KMS-11 (cell line): ENCODE data around the gene SRD5A2.

Experiments used
- H2AFZ ChIP-seq: fragments of 200-600 bp; sonication (generic); 2 replicates; pipeline ENCODE4 v1.6.1; 2016; ENCODE audit warnings: antibody characterized with exemption, mixed run types, low read depth
- H3K27ac ChIP-seq: fragments of 200-600 bp; sonication (generic); 2 replicates; pipeline ENCODE4 v1.6.1; 2016; ENCODE audit warnings: mild to moderate bottlenecking, mixed run types
- H3K27me3 ChIP-seq: fragments of 200-600 bp; sonication (generic); 2 replicates; pipeline ENCODE4 v1.6.1; 2017; ENCODE audit warnings: mild to moderate bottlenecking, low read depth, mixed run types, moderate library complexity; ENCODE audit not compliant: insufficient read depth
- H3K36me3 ChIP-seq: fragments of 200-600 bp; sonication (generic); 2 replicates; pipeline ENCODE4 v1.6.1; 2017; ENCODE audit warnings: mild to moderate bottlenecking, mixed run types; ENCODE audit not compliant: insufficient read depth
- H3K4me1 ChIP-seq: fragments of 200-600 bp; sonication (generic); 2 replicates; pipeline ENCODE4 v1.6.1; 2016; ENCODE audit warnings: mild to moderate bottlenecking, low read depth, mixed run types; ENCODE audit not compliant: poor library complexity, severe bottlenecking
- H3K4me2 ChIP-seq: fragments of 200-600 bp; sonication (generic); 2 replicates; pipeline ENCODE4 v1.7.0; 2016; ENCODE audit warnings: mild to moderate bottlenecking, mixed run types
- H3K4me3 ChIP-seq: fragments of 200-600 bp; sonication (generic); IDR thresholded peaks from 2 replicates; pipeline ENCODE4 v1.6.1; 2017; ENCODE audit warnings: low read depth, low read length, mixed read lengths; ENCODE audit not compliant: insufficient read depth
- H3K79me2 ChIP-seq: fragments of 200-600 bp; sonication (generic); 2 replicates; pipeline ENCODE4 v1.6.1; 2016; ENCODE audit warnings: low read depth, mixed run types; ENCODE audit not compliant: insufficient read depth
- H3K9ac ChIP-seq: fragments of 200-600 bp; sonication (generic); 2 replicates; pipeline ENCODE4 v1.6.1; 2016; ENCODE audit warnings: mild to moderate bottlenecking, mixed run types
- H4K20me1 ChIP-seq: fragments of 200-600 bp; sonication (generic); 2 replicates; pipeline ENCODE4 v1.6.1; 2016; ENCODE audit warnings: mild to moderate bottlenecking, mixed run types; ENCODE audit not compliant: insufficient read depth
- CTCF ChIP-seq: fragments of 200-600 bp; sonication (generic); conservative IDR thresholded peaks from 2 replicates; pipeline ENCODE4 v1.6.1; 2017; ENCODE audit warnings: low read depth, mild to moderate bottlenecking, antibody characterized with exemption, low read length, moderate library complexity, mixed read lengths

SRD5A2 gene

GRCh38 chr2:31483246-31483645, 97.5 kb downstream of the SRD5A2 start:
- Histone ChIP-seq H3K4me3 (no peak overlapping the region), H2AFZ (no peak overlapping the region), H3K4me1 (peaks cover 1% of the 10 kb centered on the region), H4K20me1 (no peaks in the 10 kb centered on the region), H3K27me3 (no peaks in the 10 kb centered on the region), H3K9ac (no peak overlapping the region), H3K27ac (no peak overlapping the region), H3K79me2 (no peaks in the 10 kb centered on the region), H3K36me3 (no peaks in the 10 kb centered on the region), H3K4me2 (no peak overlapping the region)
- TF ChIP-seq CTCF, result no peak

- no peak overlapping the region for H3K27ac ChIP-seq
- H3K4me1 ChIP-seq, result peaks cover 5% of the 10 kb centered on the region
- TF ChIP-seq CTCF, result no peak
- H3K4me3 ChIP-seq, result no peak overlapping the region
- H3K36me3 ChIP-seq, result no peaks in the 10 kb centered on the region
- H3K4me2 ChIP-seq, result no peak overlapping the region
- H3K79me2 ChIP-seq, result no peaks in the 10 kb centered on the region
- no peak overlapping the region for H2AFZ ChIP-seq
- no peaks in the 10 kb centered on the region for H4K20me1 ChIP-seq
- H3K27me3 ChIP-seq, result no peaks in the 10 kb centered on the region
- no peak overlapping the region for H3K9ac ChIP-seq
Observed at GRCh38 chr2:31476511-31477180, 104.1 kb downstream of the SRD5A2 start.

GRCh38 chr2:31475692-31476091, 105.0 kb downstream of the SRD5A2 start:
- Histone ChIP-seq H3K4me1 (peaks cover 5% of the 10 kb centered on the region), H3K27me3 (no peaks in the 10 kb centered on the region), H3K27ac (no peak overlapping the region), H3K4me3 (no peak overlapping the region), H3K36me3 (no peaks in the 10 kb centered on the region), H3K4me2 (no peak overlapping the region), H2AFZ (no peak overlapping the region), H3K9ac (no peak overlapping the region), H4K20me1 (no peaks in the 10 kb centered on the region), H3K79me2 (no peaks in the 10 kb centered on the region)
- TF ChIP-seq CTCF, result no peak

GRCh38 chr2:31474296-31474695, 106.4 kb downstream of the SRD5A2 start:
- Histone ChIP-seq H3K4me3 (no peak overlapping the region), H3K4me2 (no peak overlapping the region), H2AFZ (no peak overlapping the region), H3K27me3 (no peaks in the 10 kb centered on the region), H3K27ac (no peak overlapping the region), H3K9ac (no peak overlapping the region), H4K20me1 (no peaks in the 10 kb centered on the region), H3K79me2 (no peaks in the 10 kb centered on the region), H3K36me3 (no peaks in the 10 kb centered on the region), H3K4me1 (peaks cover 5% of the 10 kb centered on the region)
- TF ChIP-seq CTCF, result no peak
